Stimulated activated effector memory CD8-positive, alpha-beta T cell treated with anti-CD3 and anti-CD28 coated beads, Interleukin-12 subunit alpha, Interleukin-12 subunit beta, amount 100 ng/mL, for 72 hours (primary cell): ENCODE results near the gene RXRA.

Experiments
- ATAC-seq: fragments of 150-1000 bp; cut with Tn5 transposase; 2 replicates; pipeline ENCODE4 v1.10.0; 2021
- DNase-seq, 2 donors: peaks; one replicate each; pipeline ENCODE4 v3.0.0; 2021 to 2022; ENCODE audit warnings: low spot score in 2 of 2
- H3K27ac Mint-ChIP-seq: one replicate; pipeline ENCODE4 v1.8.0; 2022; ENCODE audit warnings: mild to moderate bottlenecking, mixed read lengths
- H3K36me3 Mint-ChIP-seq: one replicate; pipeline ENCODE4 v1.8.0; 2022; ENCODE audit warnings: mild to moderate bottlenecking, mixed read lengths
- H3K4me1 Mint-ChIP-seq: one replicate; pipeline ENCODE4 v1.8.0; 2022; ENCODE audit warnings: mixed read lengths
- H3K4me3 Mint-ChIP-seq: one replicate; pipeline ENCODE4 v1.8.0; 2022; ENCODE audit warnings: mild to moderate bottlenecking, mixed read lengths
- H3K9me3 Mint-ChIP-seq: one replicate; pipeline ENCODE4 v1.8.0; 2022; ENCODE audit warnings: mixed read lengths

RXRA gene

GRCh38 chr9:134436911-134437310 lies 110.7 kb downstream of the RXRA start:
- Mint-ChIP-seq H3K36me3 (peaks cover 93% of the 10 kb centered on the region), H3K9me3 (no peaks in the 10 kb centered on the region), H3K4me1 (peaks cover 23% of the 10 kb centered on the region), H3K27ac (peak overlapping the region; percentile 84), H3K4me3 (no peak overlapping the region)
- ATAC-seq, result no peak
- no peak for DNase-seq

- DNase-seq (no peak), ATAC-seq (no peak)
- peak overlapping the region; percentile 84 for H3K27ac Mint-ChIP-seq
- H3K4me3 Mint-ChIP-seq, result no peak overlapping the region
- peaks cover 95% of the 10 kb centered on the region for H3K36me3 Mint-ChIP-seq
- H3K4me1 Mint-ChIP-seq, result peaks cover 24% of the 10 kb centered on the region
- no peaks in the 10 kb centered on the region for H3K9me3 Mint-ChIP-seq
These were observed 111.3 kb downstream of the RXRA start for GRCh38 chr9:134437403-134438194.

GRCh38 chr9:134438195-134438788 lies 112.0 kb downstream of the RXRA start:
- H3K36me3 Mint-ChIP-seq, result peaks cover 96% of the 10 kb centered on the region
- H3K27ac Mint-ChIP-seq, result no peak overlapping the region
- no peak overlapping the region for H3K4me3 Mint-ChIP-seq
- no peaks in the 10 kb centered on the region for H3K9me3 Mint-ChIP-seq
- DNase-seq (no peak), ATAC-seq (no peak)
- H3K4me1 Mint-ChIP-seq, result peaks cover 31% of the 10 kb centered on the region

GRCh38 chr9:134439368-134439784 lies 113.1 kb downstream of the RXRA start:
- H3K27ac Mint-ChIP-seq, result peak overlapping the region; percentile 89
- DNase-seq, result no peak
- no peak overlapping the region for H3K4me3 Mint-ChIP-seq
- peaks cover 94% of the 10 kb centered on the region for H3K36me3 Mint-ChIP-seq
- ATAC-seq, result no peak
- H3K9me3 Mint-ChIP-seq, result no peaks in the 10 kb centered on the region
- peaks cover 40% of the 10 kb centered on the region for H3K4me1 Mint-ChIP-seq

- no peak for DNase-seq
These were observed 114.5 kb downstream of the RXRA start for GRCh38 chr9:134440636-134441226.

GRCh38 chr9:134441227-134442084 lies 115.2 kb downstream of the RXRA start:
- peaks cover 82% of the 10 kb centered on the region for H3K36me3 Mint-ChIP-seq
- DNase-seq, result no peak
- peaks cover 36% of the 10 kb centered on the region for H3K4me1 Mint-ChIP-seq
- no peak for ATAC-seq
- H3K9me3 Mint-ChIP-seq, result no peaks in the 10 kb centered on the region
- H3K4me3 Mint-ChIP-seq, result no peak overlapping the region
- H3K27ac Mint-ChIP-seq, result peak overlapping the region; percentile 89

More at GRCh38 chr9:134440636-134441226, 114.5 kb downstream of the RXRA start:
- ATAC-seq, result no peak
- Mint-ChIP-seq H3K9me3 (no peaks in the 10 kb centered on the region), H3K36me3 (peaks cover 89% of the 10 kb centered on the region), H3K4me1 (peaks cover 43% of the 10 kb centered on the region), H3K4me3 (no peak overlapping the region), H3K27ac (peak overlapping the region; percentile 89)

GRCh38 chr9:134442085-134442474 lies 115.8 kb downstream of the RXRA start:
- Mint-ChIP-seq H3K27ac (peak overlapping the region; percentile 89), H3K4me1 (peaks cover 33% of the 10 kb centered on the region), H3K4me3 (peak overlapping the region; percentile 7), H3K36me3 (peaks cover 76% of the 10 kb centered on the region), H3K9me3 (no peaks in the 10 kb centered on the region)
- DNase-seq (no peak), ATAC-seq (no peak)

GRCh38 chr9:134442486-134443173 lies 116.4 kb downstream of the RXRA start:
- ATAC-seq (peak; percentile 0), DNase-seq (no peak)
- H3K27ac Mint-ChIP-seq, result peak overlapping the region; percentile 89
- peaks cover 33% of the 10 kb centered on the region for H3K4me1 Mint-ChIP-seq
- H3K4me3 Mint-ChIP-seq, result peak overlapping the region; percentile 7
- no peaks in the 10 kb centered on the region for H3K9me3 Mint-ChIP-seq
- peaks cover 70% of the 10 kb centered on the region for H3K36me3 Mint-ChIP-seq

GRCh38 chr9:134443174-134444037 lies 117.2 kb downstream of the RXRA start:
- Mint-ChIP-seq H3K9me3 (no peaks in the 10 kb centered on the region), H3K36me3 (peaks cover 70% of the 10 kb centered on the region), H3K4me3 (no peak overlapping the region), H3K27ac (peak overlapping the region; percentile 79), H3K4me1 (peaks cover 33% of the 10 kb centered on the region)
- DNase-seq, result peak; percentile 78 to 88
- peak; percentile 98 for ATAC-seq

- Mint-ChIP-seq H3K4me1 (peaks cover 33% of the 10 kb centered on the region), H3K27ac (peak overlapping the region; percentile 79), H3K36me3 (peaks cover 66% of the 10 kb centered on the region), H3K9me3 (no peaks in the 10 kb centered on the region), H3K4me3 (no peak overlapping the region)
- no peak for DNase-seq
- ATAC-seq, result no peak
These were observed 117.7 kb downstream of the RXRA start for GRCh38 chr9:134444038-134444315.

- Mint-ChIP-seq H3K36me3 (peaks cover 56% of the 10 kb centered on the region), H3K9me3 (no peaks in the 10 kb centered on the region), H3K4me1 (peaks cover 33% of the 10 kb centered on the region), H3K4me3 (no peak overlapping the region), H3K27ac (peak overlapping the region; percentile 85)
- ATAC-seq (no peak), DNase-seq (no peak)
These were observed 118.7 kb downstream of the RXRA start for GRCh38 chr9:134445000-134445399.

- no peaks in the 10 kb centered on the region for H3K9me3 Mint-ChIP-seq
- DNase-seq, result peak; percentile 56 to 81
- peak; percentile 96 for ATAC-seq
- peaks cover 14% of the 10 kb centered on the region for H3K36me3 Mint-ChIP-seq
- H3K4me1 Mint-ChIP-seq, result peaks cover 7% of the 10 kb centered on the region
- no peak overlapping the region for H3K4me3 Mint-ChIP-seq
- H3K27ac Mint-ChIP-seq, result no peak overlapping the region
These were observed 123.1 kb downstream of the RXRA start for GRCh38 chr9:134449180-134449916.

GRCh38 chr9:134451700-134452458 lies 125.6 kb downstream of the RXRA start:
- H3K36me3 Mint-ChIP-seq, result peaks cover 14% of the 10 kb centered on the region
- DNase-seq, result no peak
- H3K4me1 Mint-ChIP-seq, result peaks cover 20% of the 10 kb centered on the region
- H3K9me3 Mint-ChIP-seq, result no peaks in the 10 kb centered on the region
- H3K4me3 Mint-ChIP-seq, result no peak overlapping the region
- no peak for ATAC-seq
- H3K27ac Mint-ChIP-seq, result no peak overlapping the region
